Mesenchymal stem cell (in vitro differentiated cells and primary cell): ENCODE measurements around the gene KLHL21.

Experiments
- DNase-seq: peaks from one replicate; pipeline ENCODE4 v3.0.0-alpha.2; 2013
- H2AFZ ChIP-seq: one replicate; pipeline ENCODE4 v1.6.1; 2013; ENCODE audit warnings: low read depth, mild to moderate bottlenecking, control low read depth, inconsistent platforms, low read length, moderate library complexity
- H2AK5ac ChIP-seq: 2 replicates; pipeline ENCODE4 v1.6.1; 2013; ENCODE audit warnings: low read length, moderate library complexity, mild to moderate bottlenecking, inconsistent platforms; ENCODE audit not compliant: severe bottlenecking
- H2BK120ac ChIP-seq: one replicate; pipeline ENCODE4 v1.6.1; 2013; ENCODE audit warnings: low read depth, mild to moderate bottlenecking, inconsistent platforms, low read length, moderate library complexity
- H2BK12ac ChIP-seq, 2 experiments: one replicate each; pipeline ENCODE4 v1.6.1; 2013; ENCODE audit warnings: inconsistent platforms in 2 of 2, low read length in 2 of 2, mild to moderate bottlenecking in 2 of 2, moderate library complexity in 2 of 2, control low read depth in 1 of 2
- H2BK15ac ChIP-seq: one replicate; pipeline ENCODE4 v1.6.1; 2013; ENCODE audit warnings: mild to moderate bottlenecking, low read depth, inconsistent platforms; ENCODE audit not compliant: poor library complexity, severe bottlenecking
- H2BK5ac ChIP-seq: 2 replicates; pipeline ENCODE4 v1.6.1; 2013; ENCODE audit warnings: low read depth, mild to moderate bottlenecking, low read length, control low read depth, inconsistent platforms; ENCODE audit not compliant: poor library complexity, severe bottlenecking
- H3K14ac ChIP-seq, 2 experiments: one replicate each; pipeline ENCODE4 v1.6.1; 2013; ENCODE audit warnings: inconsistent platforms in 2 of 2, low read length in 2 of 2, control low read depth in 1 of 2, mild to moderate bottlenecking in 1 of 2, moderate library complexity in 1 of 2
- H3K18ac ChIP-seq, 2 experiments: one replicate each; pipeline ENCODE4 v1.6.1; 2013; ENCODE audit warnings: inconsistent platforms in 2 of 2, low read length in 2 of 2, control low read depth in 1 of 2, low read depth in 1 of 2, mild to moderate bottlenecking in 1 of 2
- H3K23ac ChIP-seq, 2 experiments: one replicate each; pipeline ENCODE4 v1.6.1; 2013; ENCODE audit warnings: inconsistent platforms in 2 of 2, low read length in 2 of 2, mild to moderate bottlenecking in 2 of 2, moderate library complexity in 2 of 2, control low read depth in 1 of 2
- H3K27ac ChIP-seq: 2 replicates; pipeline ENCODE4 v1.5.1; 2013; ENCODE audit warnings: mild to moderate bottlenecking, moderate library complexity, low read length, control low read depth, inconsistent platforms; ENCODE audit not compliant: poor library complexity, severe bottlenecking
- H3K27me3 ChIP-seq, 2 experiments: 2 replicates each; pipeline versions ENCODE4 v1.6.1 to v1.7.0; 2013; ENCODE audit warnings: low read length in 2 of 2, mild to moderate bottlenecking in 2 of 2, moderate library complexity in 2 of 2, control low read depth in 1 of 2, inconsistent platforms in 1 of 2; ENCODE audit not compliant: control insufficient read depth in 1 of 2, insufficient read depth in 1 of 2
- H3K36me3 ChIP-seq, 2 experiments: 2 replicates each; pipeline versions ENCODE4 v1.6.1 to v1.7.0; 2013; ENCODE audit warnings: low read length in 2 of 2, control low read depth in 1 of 2, inconsistent platforms in 1 of 2, low read depth in 1 of 2, mild to moderate bottlenecking in 1 of 2; ENCODE audit not compliant: insufficient read depth in 2 of 2, control insufficient read depth in 1 of 2
- H3K4ac ChIP-seq, 2 experiments: one replicate each; pipeline ENCODE4 v1.6.1; 2013; ENCODE audit warnings: inconsistent platforms in 2 of 2, low read length in 2 of 2, mild to moderate bottlenecking in 2 of 2, moderate library complexity in 2 of 2, control low read depth in 1 of 2, low read depth in 1 of 2
- H3K4me1 ChIP-seq: 2 replicates; pipeline ENCODE4 v1.6.1; 2013; ENCODE audit warnings: low read depth, low read length, control low read depth; ENCODE audit not compliant: control insufficient read depth, insufficient read depth
- H3K4me2 ChIP-seq: 2 replicates; pipeline ENCODE4 v1.6.1; 2013; ENCODE audit warnings: low read length, mild to moderate bottlenecking, inconsistent platforms; ENCODE audit not compliant: poor library complexity, severe bottlenecking
- H3K4me3 ChIP-seq, 2 experiments: 2 replicates each; pipeline versions ENCODE4 v1.5.1 to v1.7.0; 2013; ENCODE audit warnings: low read length in 2 of 2, mild to moderate bottlenecking in 2 of 2, control low read depth in 1 of 2, low read depth in 1 of 2; ENCODE audit not compliant: insufficient read depth in 1 of 2
- H3K79me1 ChIP-seq: replicated peaks from 2 replicates; pipeline ENCODE4 v1.6.1; 2013; ENCODE audit warnings: mild to moderate bottlenecking, control low read depth, low read length, inconsistent platforms; ENCODE audit not compliant: poor library complexity, severe bottlenecking
- H3K9ac ChIP-seq: 2 replicates; pipeline ENCODE4 v1.7.0; 2013; ENCODE audit warnings: mild to moderate bottlenecking, low read length, moderate library complexity
- H3K9me3 ChIP-seq: 2 replicates; pipeline ENCODE4 v1.7.0; 2013; ENCODE audit warnings: mild to moderate bottlenecking, low read length; ENCODE audit not compliant: control insufficient read depth
- H4K8ac ChIP-seq: one replicate; pipeline ENCODE4 v1.6.1; 2013; ENCODE audit warnings: inconsistent platforms, mild to moderate bottlenecking, low read length, moderate library complexity
- H4K91ac ChIP-seq: one replicate; pipeline ENCODE4 v1.6.1; 2013; ENCODE audit warnings: mild to moderate bottlenecking, low read length, inconsistent platforms
- WGBS: methylation state at CpG from one replicate; pipeline ENCODE4 v1.1.7; 2013; ENCODE audit warnings: mixed read lengths; 5-methylcytosine and 5-hydroxymethylcytosine counted together

The KLHL21 gene

DNA sequence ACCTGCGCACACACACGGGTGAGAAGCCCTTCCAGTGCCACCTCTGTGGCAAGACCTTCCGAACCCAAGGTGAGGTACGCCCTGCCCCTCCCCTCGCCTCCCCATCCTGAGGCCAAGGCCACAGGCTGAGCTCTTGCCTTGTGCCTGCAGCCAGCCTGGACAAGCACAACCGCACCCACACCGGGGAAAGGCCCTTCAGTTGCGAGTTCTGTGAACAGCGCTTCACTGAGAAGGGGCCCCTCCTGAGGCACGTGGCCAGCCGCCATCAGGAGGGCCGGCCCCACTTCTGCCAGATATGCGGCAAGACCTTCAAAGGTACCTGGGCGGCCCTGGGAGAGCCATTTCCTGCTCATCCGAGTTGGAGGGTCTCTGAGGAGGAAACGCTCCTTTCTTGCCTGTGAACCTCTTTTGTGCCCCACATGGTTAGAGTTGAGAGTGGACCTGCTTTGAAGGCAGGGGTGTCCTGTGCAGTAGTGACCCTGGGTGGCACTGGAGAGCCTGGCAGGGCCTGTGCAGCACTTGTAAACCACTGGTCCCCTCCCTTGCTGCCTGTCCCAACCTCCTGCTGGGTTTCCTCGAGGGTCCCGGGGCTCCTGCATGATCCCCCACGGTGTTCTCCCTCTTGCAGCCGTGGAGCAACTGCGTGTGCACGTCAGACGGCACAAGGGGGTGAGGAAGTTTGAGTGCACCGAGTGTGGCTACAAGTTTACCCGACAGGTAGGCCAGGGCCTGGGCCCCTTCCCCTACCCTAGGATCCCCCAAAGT lies 14.4 kb downstream of the KLHL21 start:
- no peak overlapping the region for H3K4me3 ChIP-seq
- H2BK5ac ChIP-seq: no peak overlapping the region
- no peak overlapping the region for H4K8ac ChIP-seq
- H3K4ac ChIP-seq: no peak overlapping the region
- H3K23ac ChIP-seq: no peak overlapping the region
- no peak overlapping the region for H2AK5ac ChIP-seq
- H3K79me1 ChIP-seq: peaks cover 50% of the 10 kb centered on the region
- peaks cover 8% of the 10 kb centered on the region for H3K4me1 ChIP-seq
- H3K9me3 ChIP-seq: no peaks in the 10 kb centered on the region
- no peak overlapping the region for H3K27ac ChIP-seq
- no peak overlapping the region for H3K4me2 ChIP-seq
- no peak overlapping the region for H3K18ac ChIP-seq
- H3K27me3 ChIP-seq: no peaks in the 10 kb centered on the region
- peaks cover 61 to 75% of the 10 kb centered on the region in 2 experiments for H3K36me3 ChIP-seq
- H2AFZ ChIP-seq: no peak overlapping the region
- no peak overlapping the region for H2BK15ac ChIP-seq
- peak overlapping the region; percentile 62 for H3K9ac ChIP-seq
- no peak overlapping the region for H2BK120ac ChIP-seq
- no peak for DNase-seq
- H2BK12ac ChIP-seq: no peak overlapping the region
- H4K91ac ChIP-seq: no peak overlapping the region
- WGBS: 94% methylated on average over 25 of the region's 25 CpGs
- no peak overlapping the region for H3K14ac ChIP-seq

DNA sequence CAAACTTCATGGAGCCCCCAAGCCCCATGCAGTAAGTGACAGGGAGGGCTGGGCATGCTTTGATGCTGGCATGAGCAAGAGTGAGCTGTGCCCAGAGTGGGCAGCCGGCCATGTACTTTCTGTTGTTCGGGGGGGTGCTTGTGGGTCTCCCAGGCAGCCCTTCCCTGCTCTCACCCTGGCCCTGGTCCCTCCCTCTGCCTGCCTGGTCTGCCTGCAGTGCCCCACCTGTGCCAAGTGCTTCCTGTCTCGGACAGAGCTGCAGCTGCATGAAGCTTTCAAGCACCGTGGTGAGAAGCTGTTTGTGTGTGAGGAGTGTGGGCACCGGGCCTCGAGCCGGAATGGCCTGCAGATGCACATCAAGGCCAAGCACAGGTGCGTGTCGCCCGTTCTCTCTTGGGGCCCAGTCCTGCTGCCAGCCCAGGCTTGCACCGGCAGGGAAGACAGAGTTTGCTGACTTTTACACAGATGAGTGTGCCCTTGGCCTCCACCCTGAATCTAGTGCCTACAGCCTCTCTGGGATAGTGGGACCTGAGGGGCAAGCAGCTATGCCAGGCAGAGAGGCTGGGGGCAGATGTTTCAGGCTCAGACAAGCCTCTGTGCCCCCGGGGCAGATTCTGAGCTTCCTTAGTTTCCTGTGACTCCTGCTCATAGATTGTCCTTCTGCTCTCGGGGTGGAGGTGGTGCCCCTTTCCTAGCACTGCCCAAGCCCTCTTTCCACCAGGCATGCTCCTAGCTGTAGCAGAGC lies 15.2 kb downstream of the KLHL21 start:
- Histone ChIP-seq H3K36me3 (peaks cover 52 to 66% of the 10 kb centered on the region in 2 experiments), H4K8ac (no peak overlapping the region), H2AFZ (no peak overlapping the region), H4K91ac (peak overlapping the region; percentile 9), H3K27me3 (no peaks in the 10 kb centered on the region), H2BK5ac (no peak overlapping the region), H3K9me3 (no peaks in the 10 kb centered on the region), H3K4me3 (no peak overlapping the region), H3K18ac (no peak overlapping the region), H3K23ac (peak overlapping the region in 1 of 2 experiments; percentile 77), H2BK15ac (no peak overlapping the region), H3K14ac (no peak overlapping the region), H3K79me1 (peaks cover 45% of the 10 kb centered on the region), H3K4me2 (no peak overlapping the region), H3K27ac (no peak overlapping the region), H2BK120ac (no peak overlapping the region), H3K4me1 (peaks cover 9% of the 10 kb centered on the region), H3K4ac (no peak overlapping the region), H2AK5ac (no peak overlapping the region), H3K9ac (peak overlapping the region; percentile 15), H2BK12ac (no peak overlapping the region)
- no peak for DNase-seq
- WGBS: 94% methylated on average over 13 of the region's 13 CpGs

DNA sequence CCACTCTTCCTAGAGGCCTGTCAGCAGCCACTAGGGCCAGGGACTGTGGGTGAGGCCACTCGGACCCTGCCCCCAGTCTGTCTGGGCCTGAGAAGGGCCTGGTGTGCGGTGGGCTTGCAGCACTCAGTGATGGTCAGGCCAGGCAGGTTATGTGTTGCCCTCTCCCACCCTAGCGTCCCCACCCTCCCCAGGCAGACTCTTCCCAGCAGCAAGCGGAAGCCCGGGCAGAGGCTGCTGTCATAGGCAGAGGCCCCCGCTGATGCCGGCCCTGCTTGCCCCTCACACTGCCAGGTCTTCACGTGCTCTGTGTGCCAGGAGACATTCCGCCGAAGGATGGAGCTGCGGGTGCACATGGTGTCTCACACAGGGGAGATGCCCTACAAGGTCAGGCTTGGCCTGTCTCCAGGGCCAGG lies 16.3 kb downstream of the KLHL21 start:
- peaks cover 49% of the 10 kb centered on the region for H3K79me1 ChIP-seq
- no peak overlapping the region for H2BK15ac ChIP-seq
- H3K4me3 ChIP-seq: no peak overlapping the region
- H2AK5ac ChIP-seq: no peak overlapping the region
- H3K23ac ChIP-seq: no peak overlapping the region
- H3K4me2 ChIP-seq: no peak overlapping the region
- no peak overlapping the region for H2BK120ac ChIP-seq
- H2BK12ac ChIP-seq: no peak overlapping the region
- no peak for DNase-seq
- no peak overlapping the region for H3K4ac ChIP-seq
- no peak overlapping the region for H3K14ac ChIP-seq
- H3K9me3 ChIP-seq: no peaks in the 10 kb centered on the region
- H3K36me3 ChIP-seq: peaks cover 42 to 58% of the 10 kb centered on the region in 2 experiments
- H3K27ac ChIP-seq: no peak overlapping the region
- no peak overlapping the region for H2BK5ac ChIP-seq
- H3K18ac ChIP-seq: no peak overlapping the region
- WGBS: 97% methylated on average over 11 of the region's 11 CpGs
- H2AFZ ChIP-seq: no peak overlapping the region
- H4K91ac ChIP-seq: no peak overlapping the region
- H3K27me3 ChIP-seq: no peaks in the 10 kb centered on the region
- H4K8ac ChIP-seq: no peak overlapping the region
- no peak overlapping the region for H3K9ac ChIP-seq
- H3K4me1 ChIP-seq: peaks cover 16% of the 10 kb centered on the region

DNA sequence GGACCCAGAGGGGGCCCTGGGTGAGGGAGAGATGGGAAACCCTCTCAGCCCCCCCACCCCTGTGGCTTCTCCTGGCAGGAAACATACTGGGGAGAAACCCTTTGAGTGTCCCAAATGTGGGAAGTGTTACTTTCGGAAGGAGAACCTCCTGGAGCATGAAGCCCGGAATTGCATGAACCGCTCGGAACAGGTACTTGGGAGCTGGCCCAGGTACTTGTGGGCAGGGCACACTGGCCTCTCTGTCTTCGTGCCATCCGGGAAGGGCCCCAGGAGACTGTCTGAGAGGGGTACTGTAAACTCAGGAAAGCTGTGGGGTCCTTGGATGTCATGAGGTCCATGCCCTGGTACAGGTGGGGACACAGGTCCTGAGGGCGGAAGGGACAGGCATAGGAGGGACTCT lies 16.8 kb downstream of the KLHL21 start:
- no peak overlapping the region for H3K27ac ChIP-seq
- H3K36me3 ChIP-seq: peaks cover 36 to 52% of the 10 kb centered on the region in 2 experiments
- H2BK15ac ChIP-seq: no peak overlapping the region
- no peak overlapping the region for H3K4ac ChIP-seq
- no peak overlapping the region for H2BK120ac ChIP-seq
- H3K18ac ChIP-seq: no peak overlapping the region
- H3K9me3 ChIP-seq: no peaks in the 10 kb centered on the region
- H4K8ac ChIP-seq: no peak overlapping the region
- no peaks in the 10 kb centered on the region for H3K27me3 ChIP-seq
- no peak overlapping the region for H2BK5ac ChIP-seq
- peaks cover 21% of the 10 kb centered on the region for H3K4me1 ChIP-seq
- no peak overlapping the region for H3K4me2 ChIP-seq
- DNase-seq: no peak
- no peak overlapping the region for H2AK5ac ChIP-seq
- no peak overlapping the region for H3K14ac ChIP-seq
- peaks cover 45% of the 10 kb centered on the region for H3K79me1 ChIP-seq
- H3K23ac ChIP-seq: no peak overlapping the region
- H2BK12ac ChIP-seq: no peak overlapping the region
- 92% methylated on average over 6 of the region's 7 CpGs for WGBS
- H3K4me3 ChIP-seq: no peak overlapping the region
- H4K91ac ChIP-seq: no peak overlapping the region
- H2AFZ ChIP-seq: no peak overlapping the region
- H3K9ac ChIP-seq: no peak overlapping the region
